Measurements from ENCODE around the gene LIPA.
"Not testable (repeated sequence)": the region's sequence is repeated elsewhere in the genome, so short reads cannot be mapped to it uniquely, and the experiment has no call there.

LIPA gene

GRCh38 chr10:89251409-89252224 is at the start of gene LIPA:
LIPA (minus strand) TSS chr10:89251775; CDS start chr10:89247648, 4,127 bp downstream.
- DNase-seq, result peak; percentile 63

- no peak for DNase-seq
Measured at GRCh38 chr10:89301232-89301631, 49.7 kb upstream of the LIPA start.

- no peak for DNase-seq
Measured at GRCh38 chr10:89299031-89299430, 47.5 kb upstream of the LIPA start.

GRCh38 chr10:89297791-89298190 is 46.2 kb upstream of the LIPA start:
- DNase-seq, result no peak

- DNase-seq, result no peak
Measured at GRCh38 chr10:89297356-89297755, 45.8 kb upstream of the LIPA start.

- DNase-seq, result no peak
Measured at GRCh38 chr10:89296220-89296648, 44.7 kb upstream of the LIPA start.

- DNase-seq, result no peak
Measured at GRCh38 chr10:89295597-89295996, 44.0 kb upstream of the LIPA start.

GRCh38 chr10:89294721-89295239 is 43.2 kb upstream of the LIPA start:
- no peak for DNase-seq

GRCh38 chr10:89285303-89285702 is 33.7 kb upstream of the LIPA start:
- DNase-seq, result not testable (repeated sequence)

- not testable (repeated sequence) for DNase-seq
Measured at GRCh38 chr10:89284711-89285110, 33.1 kb upstream of the LIPA start.

GRCh38 chr10:89283936-89284475 is 32.4 kb upstream of the LIPA start:
- no peak for DNase-seq

- DNase-seq, result no peak
Measured at GRCh38 chr10:89283025-89283935, 31.7 kb upstream of the LIPA start.

- no peak for DNase-seq
Measured at GRCh38 chr10:89281606-89282395, 30.2 kb upstream of the LIPA start.

GRCh38 chr10:89280508-89280907 is 28.9 kb upstream of the LIPA start:
- DNase-seq, result no peak

- no peak for DNase-seq
Measured at GRCh38 chr10:89279421-89279869, 27.9 kb upstream of the LIPA start.

GRCh38 chr10:89278900-89279392 is 27.4 kb upstream of the LIPA start:
- DNase-seq, result no peak

GRCh38 chr10:89278034-89278535 is 26.5 kb upstream of the LIPA start:
- DNase-seq, result no peak

GRCh38 chr10:89275383-89275782 is 23.8 kb upstream of the LIPA start:
- no peak for DNase-seq

- no peak for DNase-seq
Measured at GRCh38 chr10:89274928-89275327, 23.4 kb upstream of the LIPA start.

GRCh38 chr10:89273680-89274079 is 22.1 kb upstream of the LIPA start:
- DNase-seq, result no peak

GRCh38 chr10:89271532-89271931 is 20.0 kb upstream of the LIPA start:
- DNase-seq, result no peak

- no peak for DNase-seq
Measured at GRCh38 chr10:89270153-89270483, 18.5 kb upstream of the LIPA start.

Data from NCI-H187 treated with DMSO at 0.1 percent for 48 hours (cell line).